Thyroid gland (tissue), 4 donors: ENCODE data around the gene HAS3.

Experiments used
- POLR2A ChIP-seq, 2 donors: fragments of 450-650 bp; IDR thresholded peaks; one replicate each; pipeline ENCODE4 v1.6.1; 2017; ENCODE audit warnings: antibody characterized with exemption in 2 of 2, mild to moderate bottlenecking in 2 of 2, moderate library complexity in 1 of 2
- TF ChIP-seq, protein P1 (sequence below), 6 experiments: fragments of 200-600 bp in 3 of 6; fragments of 450-650 bp in 3 of 6; sonication (generic) in 3 of 6; IDR thresholded peaks; one replicate each; pipeline ENCODE4 v1.5.1; 2016 to 2019; ENCODE audit warnings: antibody characterized with exemption in 6 of 6, mild to moderate bottlenecking in 2 of 6, inconsistent platforms in 1 of 6, moderate library complexity in 1 of 6

DNA sequence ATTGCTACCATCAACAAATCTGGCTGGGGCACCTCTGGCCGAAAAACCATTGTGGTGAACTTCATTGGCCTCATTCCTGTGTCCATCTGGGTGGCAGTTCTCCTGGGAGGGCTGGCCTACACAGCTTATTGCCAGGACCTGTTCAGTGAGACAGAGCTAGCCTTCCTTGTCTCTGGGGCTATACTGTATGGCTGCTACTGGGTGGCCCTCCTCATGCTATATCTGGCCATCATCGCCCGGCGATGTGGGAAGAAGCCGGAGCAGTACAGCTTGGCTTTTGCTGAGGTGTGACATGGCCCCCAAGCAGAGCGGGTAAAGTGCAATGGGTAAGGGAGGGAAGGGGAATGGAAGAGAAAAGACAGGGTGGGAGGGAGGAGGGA is 9.5 kb downstream of the HAS3 start:
- TF ChIP-seq, protein P1, sequence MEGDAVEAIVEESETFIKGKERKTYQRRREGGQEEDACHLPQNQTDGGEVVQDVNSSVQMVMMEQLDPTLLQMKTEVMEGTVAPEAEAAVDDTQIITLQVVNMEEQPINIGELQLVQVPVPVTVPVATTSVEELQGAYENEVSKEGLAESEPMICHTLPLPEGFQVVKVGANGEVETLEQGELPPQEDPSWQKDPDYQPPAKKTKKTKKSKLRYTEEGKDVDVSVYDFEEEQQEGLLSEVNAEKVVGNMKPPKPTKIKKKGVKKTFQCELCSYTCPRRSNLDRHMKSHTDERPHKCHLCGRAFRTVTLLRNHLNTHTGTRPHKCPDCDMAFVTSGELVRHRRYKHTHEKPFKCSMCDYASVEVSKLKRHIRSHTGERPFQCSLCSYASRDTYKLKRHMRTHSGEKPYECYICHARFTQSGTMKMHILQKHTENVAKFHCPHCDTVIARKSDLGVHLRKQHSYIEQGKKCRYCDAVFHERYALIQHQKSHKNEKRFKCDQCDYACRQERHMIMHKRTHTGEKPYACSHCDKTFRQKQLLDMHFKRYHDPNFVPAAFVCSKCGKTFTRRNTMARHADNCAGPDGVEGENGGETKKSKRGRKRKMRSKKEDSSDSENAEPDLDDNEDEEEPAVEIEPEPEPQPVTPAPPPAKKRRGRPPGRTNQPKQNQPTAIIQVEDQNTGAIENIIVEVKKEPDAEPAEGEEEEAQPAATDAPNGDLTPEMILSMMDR (IDR thresholded peaks at IDR 0.05), result no peak
- no peak for TF ChIP-seq POLR2A (IDR thresholded peaks at IDR 0.05)
